Fibroblast of peridontal ligament (primary cell): ENCODE data around the gene NAGLU.
"Not testable (repeated sequence)": the region's sequence is repeated elsewhere in the genome, so short reads cannot be mapped to it uniquely, and the experiment has no call there.

Experiments used
- DNase-seq: peaks from one replicate; pipeline ENCODE4 v3.0.0-alpha.2; 2010; ENCODE audit errors: extremely low read depth

Gene NAGLU

GRCh38 chr17:42521036-42521435 is 15.0 kb upstream of the NAGLU start:
- DNase-seq, result peak; percentile 27

- DNase-seq, result peak; percentile 49
These were observed 14.3 kb upstream of the NAGLU start for GRCh38 chr17:42521666-42522262.

- no peak for DNase-seq
These were observed 13.7 kb upstream of the NAGLU start for GRCh38 chr17:42522263-42522790.

GRCh38 chr17:42522798-42523278 is 13.2 kb upstream of the NAGLU start:
- DNase-seq, result no peak

GRCh38 chr17:42525221-42525620 is 10.8 kb upstream of the NAGLU start:
- peak; percentile 80 for DNase-seq

GRCh38 chr17:42526031-42526444 is 10.0 kb upstream of the NAGLU start:
- DNase-seq, result peak; percentile 35

- no peak for DNase-seq
These were observed 8.1 kb upstream of the NAGLU start for GRCh38 chr17:42527932-42528331.

- DNase-seq, result no peak
These were observed 7.0 kb upstream of the NAGLU start for GRCh38 chr17:42529061-42529460.

- no peak for DNase-seq
These were observed 5.0 kb upstream of the NAGLU start for GRCh38 chr17:42530952-42531454.

- DNase-seq, result peak; percentile 33
These were observed 4.3 kb upstream of the NAGLU start for GRCh38 chr17:42531455-42532354.

GRCh38 chr17:42535155-42536047 is 640 bp upstream of the NAGLU start:
- DNase-seq, result no peak

GRCh38 chr17:42536372-42537155 is 523 bp downstream of the NAGLU start:
- peak; percentile 69 for DNase-seq

GRCh38 chr17:42537156-42537805 is 1.2 kb downstream of the NAGLU start:
- no peak for DNase-seq

- no peak for DNase-seq
These were observed 1.9 kb downstream of the NAGLU start for GRCh38 chr17:42537826-42538451.

- no peak for DNase-seq
These were observed 2.4 kb downstream of the NAGLU start for GRCh38 chr17:42538482-42538881.

GRCh38 chr17:42540558-42540957 is 4.5 kb downstream of the NAGLU start:
- DNase-seq, result not testable (repeated sequence)

GRCh38 chr17:42541041-42541833 is 5.2 kb downstream of the NAGLU start:
- no peak for DNase-seq

GRCh38 chr17:42543190-42544079 is 7.4 kb downstream of the NAGLU start:
- DNase-seq, result no peak
